22Rv1 (cell line): Measurements from ENCODE around the gene PCGF1.

Experiments used
- ZFX ChIP-seq: fragments of 450-650 bp; IDR thresholded peaks from 2 replicates; pipeline ENCODE4 v1.6.1; 2017; ENCODE audit warnings: antibody characterized with exemption, borderline replicate concordance
- TF ChIP-seq, protein P1 (sequence below): fragments of 450-650 bp; IDR thresholded peaks from 2 replicates; pipeline ENCODE4 v1.5.1; 2017; ENCODE audit warnings: mild to moderate bottlenecking

DNA sequence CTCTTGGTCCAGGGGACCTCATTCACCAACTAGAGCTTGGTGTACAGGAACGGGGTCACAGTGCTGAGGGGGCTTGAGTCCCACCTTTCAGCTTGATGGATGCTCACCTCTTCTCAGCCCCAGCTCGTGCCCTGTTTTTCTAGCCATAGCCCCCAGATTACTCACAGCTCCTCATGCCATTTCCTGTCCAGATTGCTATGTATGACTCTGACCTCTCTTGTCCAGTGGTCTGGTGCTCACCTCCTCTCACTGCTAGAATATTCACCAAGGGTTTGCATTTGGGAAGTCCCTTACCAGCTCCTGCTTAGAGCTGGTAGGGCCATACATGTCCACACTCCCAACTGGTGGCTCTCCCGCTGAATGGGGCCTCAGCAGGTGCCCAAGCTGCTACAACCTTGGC lies 13.9 kb downstream of the PCGF1 start:
- TF ChIP-seq, protein P1, sequence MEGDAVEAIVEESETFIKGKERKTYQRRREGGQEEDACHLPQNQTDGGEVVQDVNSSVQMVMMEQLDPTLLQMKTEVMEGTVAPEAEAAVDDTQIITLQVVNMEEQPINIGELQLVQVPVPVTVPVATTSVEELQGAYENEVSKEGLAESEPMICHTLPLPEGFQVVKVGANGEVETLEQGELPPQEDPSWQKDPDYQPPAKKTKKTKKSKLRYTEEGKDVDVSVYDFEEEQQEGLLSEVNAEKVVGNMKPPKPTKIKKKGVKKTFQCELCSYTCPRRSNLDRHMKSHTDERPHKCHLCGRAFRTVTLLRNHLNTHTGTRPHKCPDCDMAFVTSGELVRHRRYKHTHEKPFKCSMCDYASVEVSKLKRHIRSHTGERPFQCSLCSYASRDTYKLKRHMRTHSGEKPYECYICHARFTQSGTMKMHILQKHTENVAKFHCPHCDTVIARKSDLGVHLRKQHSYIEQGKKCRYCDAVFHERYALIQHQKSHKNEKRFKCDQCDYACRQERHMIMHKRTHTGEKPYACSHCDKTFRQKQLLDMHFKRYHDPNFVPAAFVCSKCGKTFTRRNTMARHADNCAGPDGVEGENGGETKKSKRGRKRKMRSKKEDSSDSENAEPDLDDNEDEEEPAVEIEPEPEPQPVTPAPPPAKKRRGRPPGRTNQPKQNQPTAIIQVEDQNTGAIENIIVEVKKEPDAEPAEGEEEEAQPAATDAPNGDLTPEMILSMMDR, result no peak
- no peak for TF ChIP-seq ZFX
